Measurements from ENCODE around the gene UNC119.

DNA sequence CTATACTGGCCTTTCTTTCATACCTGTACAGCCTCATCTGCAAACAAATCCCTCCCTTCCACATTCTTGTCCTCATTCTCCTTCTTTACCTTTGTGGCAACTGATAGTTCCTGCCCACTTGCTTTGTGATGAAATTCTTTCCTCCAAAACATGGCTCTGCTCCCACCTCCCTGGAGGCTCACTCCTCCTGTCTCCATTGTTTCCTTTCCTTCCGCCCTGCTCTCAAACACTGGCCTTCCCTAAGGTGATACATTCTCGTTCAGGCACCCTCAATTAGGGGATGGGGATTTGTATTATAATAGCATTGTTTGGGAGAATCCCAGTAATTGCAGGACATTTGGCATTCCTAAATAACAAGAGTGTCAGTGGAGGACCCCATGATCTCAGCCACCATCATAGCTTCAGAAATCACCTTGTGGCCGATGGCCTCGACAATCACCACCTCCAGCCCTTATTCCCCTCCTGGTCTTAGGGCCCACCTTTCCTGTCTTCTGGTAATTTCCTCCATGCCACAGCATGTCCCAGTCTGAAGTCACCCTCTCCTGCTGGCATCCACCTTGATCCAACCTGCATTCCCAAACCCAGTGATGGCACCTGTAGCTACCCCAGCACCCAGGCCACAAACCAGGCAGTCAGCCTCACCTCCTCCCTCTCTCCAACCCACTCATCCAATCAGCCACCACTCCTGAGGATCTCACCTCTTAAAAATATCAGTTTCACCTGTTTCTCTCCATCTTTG, 7.9 kb downstream of the UNC119 start:
- TF ChIP-seq, protein P1, sequence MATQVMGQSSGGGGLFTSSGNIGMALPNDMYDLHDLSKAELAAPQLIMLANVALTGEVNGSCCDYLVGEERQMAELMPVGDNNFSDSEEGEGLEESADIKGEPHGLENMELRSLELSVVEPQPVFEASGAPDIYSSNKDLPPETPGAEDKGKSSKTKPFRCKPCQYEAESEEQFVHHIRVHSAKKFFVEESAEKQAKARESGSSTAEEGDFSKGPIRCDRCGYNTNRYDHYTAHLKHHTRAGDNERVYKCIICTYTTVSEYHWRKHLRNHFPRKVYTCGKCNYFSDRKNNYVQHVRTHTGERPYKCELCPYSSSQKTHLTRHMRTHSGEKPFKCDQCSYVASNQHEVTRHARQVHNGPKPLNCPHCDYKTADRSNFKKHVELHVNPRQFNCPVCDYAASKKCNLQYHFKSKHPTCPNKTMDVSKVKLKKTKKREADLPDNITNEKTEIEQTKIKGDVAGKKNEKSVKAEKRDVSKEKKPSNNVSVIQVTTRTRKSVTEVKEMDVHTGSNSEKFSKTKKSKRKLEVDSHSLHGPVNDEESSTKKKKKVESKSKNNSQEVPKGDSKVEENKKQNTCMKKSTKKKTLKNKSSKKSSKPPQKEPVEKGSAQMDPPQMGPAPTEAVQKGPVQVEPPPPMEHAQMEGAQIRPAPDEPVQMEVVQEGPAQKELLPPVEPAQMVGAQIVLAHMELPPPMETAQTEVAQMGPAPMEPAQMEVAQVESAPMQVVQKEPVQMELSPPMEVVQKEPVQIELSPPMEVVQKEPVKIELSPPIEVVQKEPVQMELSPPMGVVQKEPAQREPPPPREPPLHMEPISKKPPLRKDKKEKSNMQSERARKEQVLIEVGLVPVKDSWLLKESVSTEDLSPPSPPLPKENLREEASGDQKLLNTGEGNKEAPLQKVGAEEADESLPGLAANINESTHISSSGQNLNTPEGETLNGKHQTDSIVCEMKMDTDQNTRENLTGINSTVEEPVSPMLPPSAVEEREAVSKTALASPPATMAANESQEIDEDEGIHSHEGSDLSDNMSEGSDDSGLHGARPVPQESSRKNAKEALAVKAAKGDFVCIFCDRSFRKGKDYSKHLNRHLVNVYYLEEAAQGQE (IDR thresholded peaks at IDR 0.05), result no peak
- TF ChIP-seq, protein P2, sequence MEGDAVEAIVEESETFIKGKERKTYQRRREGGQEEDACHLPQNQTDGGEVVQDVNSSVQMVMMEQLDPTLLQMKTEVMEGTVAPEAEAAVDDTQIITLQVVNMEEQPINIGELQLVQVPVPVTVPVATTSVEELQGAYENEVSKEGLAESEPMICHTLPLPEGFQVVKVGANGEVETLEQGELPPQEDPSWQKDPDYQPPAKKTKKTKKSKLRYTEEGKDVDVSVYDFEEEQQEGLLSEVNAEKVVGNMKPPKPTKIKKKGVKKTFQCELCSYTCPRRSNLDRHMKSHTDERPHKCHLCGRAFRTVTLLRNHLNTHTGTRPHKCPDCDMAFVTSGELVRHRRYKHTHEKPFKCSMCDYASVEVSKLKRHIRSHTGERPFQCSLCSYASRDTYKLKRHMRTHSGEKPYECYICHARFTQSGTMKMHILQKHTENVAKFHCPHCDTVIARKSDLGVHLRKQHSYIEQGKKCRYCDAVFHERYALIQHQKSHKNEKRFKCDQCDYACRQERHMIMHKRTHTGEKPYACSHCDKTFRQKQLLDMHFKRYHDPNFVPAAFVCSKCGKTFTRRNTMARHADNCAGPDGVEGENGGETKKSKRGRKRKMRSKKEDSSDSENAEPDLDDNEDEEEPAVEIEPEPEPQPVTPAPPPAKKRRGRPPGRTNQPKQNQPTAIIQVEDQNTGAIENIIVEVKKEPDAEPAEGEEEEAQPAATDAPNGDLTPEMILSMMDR (IDR thresholded peaks at IDR 0.05; ENCODE audit: low read depth, low read length, missing input control), result no peak
- TF ChIP-seq EGR1 (IDR thresholded peaks at IDR 0.05; ENCODE audit: low read depth in 2 of 2), result no peak
- TF ChIP-seq JUND (IDR thresholded peaks at IDR 0.05), result no peak
- TF ChIP-seq, protein P3, sequence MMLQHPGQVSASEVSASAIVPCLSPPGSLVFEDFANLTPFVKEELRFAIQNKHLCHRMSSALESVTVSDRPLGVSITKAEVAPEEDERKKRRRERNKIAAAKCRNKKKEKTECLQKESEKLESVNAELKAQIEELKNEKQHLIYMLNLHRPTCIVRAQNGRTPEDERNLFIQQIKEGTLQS (IDR thresholded peaks at IDR 0.05), result no peak
- no peak for TF ChIP-seq RAD21 (IDR thresholded peaks at IDR 0.05)
